ENCODE results near the gene OR56A1.
"Not testable (repeated sequence)": the region's sequence is repeated elsewhere in the genome, so short reads cannot be mapped to it uniquely, and the experiment has no call there.

DNA sequence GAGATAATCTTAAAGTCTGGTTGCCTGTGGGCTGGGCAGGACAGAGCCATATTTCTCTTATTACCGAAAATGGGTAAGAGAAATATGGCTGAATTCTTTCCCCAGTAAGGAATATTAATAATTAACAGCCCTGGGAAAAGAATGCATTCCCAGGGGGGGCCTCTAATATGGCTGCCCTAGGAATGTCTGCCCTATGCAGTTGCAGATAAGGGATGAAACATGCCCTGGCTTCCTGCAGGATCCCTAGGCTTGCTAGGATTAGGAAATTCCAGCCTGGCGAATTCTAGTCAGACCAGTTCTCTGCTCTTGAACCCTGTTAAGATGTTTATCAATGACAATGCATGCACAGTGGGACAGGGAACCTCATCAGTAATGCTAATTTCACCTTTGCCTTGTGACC is 45.9 kb upstream of the OR56A1 start:
- not testable (repeated sequence) for TF ChIP-seq CTCF (IDR thresholded peaks at IDR 0.05; ENCODE audit: low read depth, low read length, poor library complexity, severe bottlenecking); EZH2phosphoT487 (IDR thresholded peaks at IDR 0.05; ENCODE audit: borderline replicate concordance, low read length)

Data from DOHH2 (cell line).